ENCODE measurements around the gene GPR15LG.
"Not testable (repeated sequence)": the region's sequence is repeated elsewhere in the genome, so short reads cannot be mapped to it uniquely, and the experiment has no call there.

- not testable (repeated sequence) for TF ChIP-seq POLR2A (IDR thresholded peaks at IDR 0.05)
- peak; percentile 40 to 73 (median 60) for TF ChIP-seq CTCF (IDR thresholded peaks at IDR 0.05)
These were observed 25.5 kb upstream of the GPR15LG start for GRCh38 chr10:84148006-84148597.
